HepG2 (cell line): Measurements from ENCODE around the gene BDKRB1. TPM values are rescaled to one million over a fixed set of nuclear protein-coding genes. Genes with fewer than 3 reads are reported as not detected.
A peak's percentile ranks its signal among the peaks of the same experiment; 100 is the strongest.

Experiments used
- ATAC-seq: fragments of 200-7000 bp; cut with Tn5 transposase; 3 replicates; pipeline ENCODE4 v1.9.1; 2020; ENCODE audit warnings: mild to moderate bottlenecking, moderate library complexity
- BruUV-seq: library from RNA; stranded (reverse); fragments of 400-500 nt; replicated peaks from 2 replicates; lab custom pipeline; 2021; lab: Mats Ljungman, UMichigan
- CTCF ChIA-PET: fragments of 300-600 bp; formaldehyde crosslinking; extraction: SDS; loops from one replicate; lab custom pipeline; 2021; ENCODE audit warnings: low total read pairs, inconsistent platforms, low intra/inter-chr PET ratio; lab: Yijun Ruan, JAX
- POLR2A ChIA-PET: fragments of 350-600 bp; sonication (Branson Sonifier 250); formaldehyde crosslinking; loops from one replicate; lab custom pipeline; 2020; ENCODE audit warnings: antibody characterized with exemption, inconsistent platforms; lab: Yijun Ruan, JAX
- DNase-seq: peaks from one replicate; pipeline ENCODE4 v3.0.0-alpha.2; 2015; ENCODE audit warnings: low spot score
- FAIRE-seq: peaks from 3 replicates; lab custom pipeline; 2011; peaks lifted over from hg19 to GRCh38; lab: Jason Lieb, UNC
- H2AFZ ChIP-seq: one replicate; pipeline ENCODE4 v1.6.1; 2011; ENCODE audit warnings: low read length, inconsistent platforms
- H3K27ac ChIP-seq: fragments of 300-600 bp; 3 replicates; pipeline ENCODE4 v1.8.0; 2011; ENCODE audit warnings: mixed run types, mild to moderate bottlenecking, mixed read lengths, low read length, inconsistent platforms; ENCODE audit not compliant: insufficient read depth; ENCODE audit errors: extremely low read length
- H3K27me3 ChIP-seq, 2 experiments: fragments of 200-600 bp in 1 of 2; 2 replicates in 1 of 2; 3 replicates in 1 of 2; pipeline versions ENCODE4 v1.6.0 to v1.8.0; 2011; ENCODE audit warnings: low read length in 2 of 2, mild to moderate bottlenecking in 2 of 2, moderate library complexity in 2 of 2, inconsistent platforms in 1 of 2; ENCODE audit not compliant: insufficient read depth in 2 of 2, control insufficient read depth in 1 of 2
- H3K36me3 ChIP-seq, 2 experiments: fragments of 200-600 bp in 1 of 2; replicated peaks in 1 of 2; 2 replicates in 1 of 2; 3 replicates in 1 of 2; pipeline versions ENCODE4 v1.5.1 to v1.8.0; 2011; ENCODE audit warnings: low read length in 2 of 2, inconsistent platforms in 1 of 2; ENCODE audit not compliant: insufficient read depth in 2 of 2, control insufficient read depth in 1 of 2
- H3K4me1 ChIP-seq: 2 replicates; pipeline ENCODE4 v1.5.1; 2012; ENCODE audit warnings: low read length, inconsistent platforms; ENCODE audit not compliant: insufficient read depth
- H3K4me2 ChIP-seq: 2 replicates; pipeline ENCODE4 v1.6.0; 2011; ENCODE audit warnings: low read depth, low read length, inconsistent platforms
- H3K4me3 ChIP-seq, 3 experiments: fragments of 200-600 bp in 1 of 3; sonication (generic), shearing (Covaris generic) in 1 of 3; replicated peaks in 1 of 3; 2 replicates each; pipeline ENCODE4 v1.5.1; 2011 to 2016; ENCODE audit warnings: low read length in 3 of 3, inconsistent platforms in 2 of 3, low read depth in 2 of 3, mild to moderate bottlenecking in 2 of 3, control low read depth in 1 of 3, mixed read lengths in 1 of 3; ENCODE audit not compliant: insufficient read depth in 1 of 3
- H3K79me2 ChIP-seq: one replicate; pipeline ENCODE4 v1.6.1; 2011; ENCODE audit warnings: low read length, inconsistent platforms; ENCODE audit not compliant: insufficient read depth
- H3K9ac ChIP-seq: 2 replicates; pipeline ENCODE4 v1.6.0; 2011; ENCODE audit warnings: mild to moderate bottlenecking, low read depth, low read length, inconsistent platforms; ENCODE audit not compliant: insufficient read depth
- H3K9me3 ChIP-seq: 2 replicates; pipeline ENCODE4 v1.5.1; 2012; ENCODE audit warnings: mild to moderate bottlenecking, low read length
- H4K20me1 ChIP-seq: 2 replicates; pipeline ENCODE4 v1.6.0; 2011; ENCODE audit warnings: inconsistent platforms, mild to moderate bottlenecking, low read length, moderate library complexity; ENCODE audit not compliant: insufficient read depth
- CBX5 ChIP-seq: sonication (generic); formaldehyde crosslinking; IDR thresholded peaks from 2 replicates; pipeline ENCODE4 v1.4.0; 2020; ENCODE audit warnings: missing genetic modification reagents, borderline replicate concordance
- CREB3 ChIP-seq: sonication (generic); formaldehyde crosslinking; IDR thresholded peaks from 2 replicates; pipeline ENCODE4 v1.5.0; 2020; ENCODE audit warnings: missing genetic modification reagents
- MNT ChIP-seq: fragments of 450-650 bp; IDR thresholded peaks from 2 replicates; pipeline ENCODE4 v1.6.1; 2016
- ZBED4 ChIP-seq: sonication (generic); formaldehyde crosslinking; IDR thresholded peaks from 2 replicates; pipeline ENCODE4 v1.4.0; 2020; ENCODE audit warnings: missing genetic modification reagents, borderline replicate concordance
- ZKSCAN1 ChIP-seq: fragments of 150-350 bp; IDR thresholded peaks from 2 replicates; pipeline ENCODE4 v1.6.1; 2014; ENCODE audit warnings: low read length
- WGBS: methylation state at CpG from one replicate; pipeline ENCODE4 v1.1.6; 2017; ENCODE audit warnings: low lambda C conversion rate; 5-methylcytosine and 5-hydroxymethylcytosine counted together
- in situ Hi-C: cut with HindIII; loops from 2 replicates; pipeline ENCODE4 v1.10.0; 2017; ENCODE audit warnings: low pct_unique_long_range_greater_than_20kb; ENCODE audit not compliant: extremely low pct_ligation_motif_present
- intact Hi-C: fragments of 100-400 bp; cut with micrococcal nuclease; formaldehyde crosslinking; loops from one replicate; pipeline ENCODE4 v1.10.0; 2022; ENCODE audit not compliant: unreplicated experiment
- polyA plus RNA-seq, 8 experiments: library from polyadenylated mRNA; depleted of rRNA in 3 of 8; stranded (reverse) in 7 of 8; unstranded in 1 of 8; fragments of >200 nt; fragmentation: Illumina TruSeq in 4 of 8; extraction: Trizol in 4 of 8; gene quantifications; 2 replicates each; pipeline versions ENCODE4 v1.2.1 to v1.2.3, GENCODE V29; 2011 to 2016; ENCODE audit warnings: low read depth in 4 of 8, missing spikeins in 1 of 8, mixed read lengths in 1 of 8; ENCODE audit not compliant: insufficient read depth in 1 of 8
- total RNA-seq, 5 experiments: library from RNA; depleted of rRNA; stranded (reverse); fragments of >200 nt; fragmentation: Illumina TruSeq; extraction: Trizol; gene quantifications; 2 replicates each; pipeline ENCODE4 v1.2.3, GENCODE V29; 2016; ENCODE audit warnings: low read depth in 1 of 5

The BDKRB1 gene
- total and polyA plus RNA-seq, 2 of the 13 experiments (the other 11 are each of a cell fraction or from before 2014, with no cell fraction given), result 0.05 TPM; not detected in 1

- 5% methylated on average over 11 of the region's 12 CpGs for WGBS
- ATAC-seq (no peak), DNase-seq (no peak)
- H4K20me1 ChIP-seq, result no peaks in the 10 kb centered on the region
- H2AFZ ChIP-seq, result no peak overlapping the region
- no peaks in the 10 kb centered on the region for H3K36me3 ChIP-seq
- ChIA-PET POLR2A (no interaction called here), CTCF (no interaction called here)
- BruUV-seq, result no TSS peak
- no peak overlapping the region for H3K4me3 ChIP-seq
- H3K4me2 ChIP-seq, result no peak overlapping the region
- intact Hi-C loops, result no loop called here
- no peak overlapping the region for H3K27ac ChIP-seq
- H3K4me1 ChIP-seq, result no peaks in the 10 kb centered on the region
- in situ Hi-C loops, result no loop called here
- no peak for TF ChIP-seq ZKSCAN1
- TF ChIP-seq CREB3 (CRISPR knock-in tag), result no peak
- no peak for TF ChIP-seq CBX5 (CRISPR knock-in tag)
- peak; percentile 60 for TF ChIP-seq MNT
- TF ChIP-seq ZBED4 (CRISPR knock-in tag), result no peak
- TF ChIP-seq, all 625 proteins: peak for 1
- H3K9me3 ChIP-seq, result no peaks in the 10 kb centered on the region
- H3K9ac ChIP-seq, result no peak overlapping the region
- no peaks in the 10 kb centered on the region for H3K79me2 ChIP-seq
- H3K27me3 ChIP-seq, result peaks cover 0 to 14% of the 10 kb centered on the region in 2 experiments; a peak in 2 of 5 replicates
- no peak for FAIRE-seq
These were observed 24.4 kb upstream of the BDKRB1 start for GRCh38 chr14:96231526-96232130.
